GM18511 (cell line): ENCODE results near the gene TCP11.

ENCODE experiments used
- ATAC-seq: cut with Tn5 transposase; IDR thresholded peaks from one replicate; pipeline ENCODE4 v1.9.1; 2021; ENCODE audit warnings: mild to moderate bottlenecking, moderate library complexity; ENCODE audit not compliant: unreplicated experiment

TCP11 gene

DNA sequence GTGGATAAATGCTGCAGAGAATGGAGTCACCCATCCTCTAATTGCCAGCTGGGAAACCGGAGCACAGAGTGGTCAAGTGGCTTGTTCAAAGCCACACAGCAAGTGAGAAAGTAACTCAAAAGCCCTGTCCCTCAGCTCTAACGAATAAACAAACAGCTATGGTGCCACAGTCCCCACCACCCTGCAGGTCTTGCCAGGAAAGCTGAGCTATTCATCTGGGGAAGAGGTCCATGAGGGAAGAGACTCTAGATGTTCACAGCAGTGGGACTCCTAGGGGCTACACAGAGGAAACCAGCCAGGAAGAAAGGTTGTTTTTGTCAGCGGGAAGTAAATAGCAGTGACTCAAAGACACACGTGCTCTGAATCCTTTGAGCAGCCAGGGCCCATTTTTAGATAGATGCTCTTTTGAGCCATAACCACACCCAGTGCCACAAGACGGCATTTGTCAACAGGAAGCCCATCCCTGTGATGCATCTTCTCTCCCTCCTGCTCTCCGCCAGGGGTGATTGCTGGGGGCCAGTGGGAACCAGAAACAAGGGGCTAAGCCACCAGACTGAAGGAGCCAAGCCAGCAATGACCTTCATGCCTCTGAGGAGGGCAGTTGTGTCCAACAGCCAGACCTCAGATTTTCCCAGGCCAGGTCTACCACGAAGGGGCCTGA is 32.4 kb upstream of the TCP11 start:
- no peak for ATAC-seq

DNA sequence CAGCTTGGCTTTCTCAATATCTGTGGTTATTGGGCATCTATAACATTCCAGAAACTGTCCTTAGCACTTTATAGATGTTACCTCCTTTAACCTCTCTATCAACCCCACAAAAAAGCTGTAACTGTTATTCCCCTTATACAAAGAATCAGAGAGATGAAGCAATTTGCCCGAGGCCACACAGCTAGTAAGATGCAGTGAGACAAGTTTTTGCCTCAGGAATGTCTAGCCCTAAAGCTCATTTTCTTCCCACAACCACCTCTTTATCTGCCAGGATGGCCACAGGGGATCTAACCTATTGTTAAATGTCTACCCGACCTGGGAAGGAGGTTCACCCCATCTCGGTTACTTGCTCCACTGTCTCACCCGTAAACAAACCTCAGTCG is 31.9 kb upstream of the TCP11 start:
- no peak for ATAC-seq

DNA sequence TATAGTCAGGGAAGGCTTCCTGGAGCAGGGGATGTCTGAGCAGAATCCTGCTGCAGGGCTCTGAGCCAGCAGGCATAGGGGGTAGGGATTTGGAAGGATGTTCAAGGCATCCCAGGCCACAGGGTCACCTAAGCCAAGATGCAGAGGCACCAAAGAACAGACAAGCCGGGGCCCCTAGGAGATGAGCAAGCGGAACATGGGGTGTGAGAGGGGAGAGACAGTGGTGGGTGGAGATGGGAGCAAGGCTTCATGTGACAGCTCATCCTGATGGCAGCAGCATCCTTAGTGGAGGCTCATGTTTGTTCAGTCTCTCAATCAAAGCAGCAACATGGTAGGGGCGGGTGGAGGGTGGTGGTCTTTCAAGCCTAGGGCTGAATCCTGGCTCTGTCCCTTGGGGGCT is 29.8 kb upstream of the TCP11 start:
- ATAC-seq: no peak

DNA sequence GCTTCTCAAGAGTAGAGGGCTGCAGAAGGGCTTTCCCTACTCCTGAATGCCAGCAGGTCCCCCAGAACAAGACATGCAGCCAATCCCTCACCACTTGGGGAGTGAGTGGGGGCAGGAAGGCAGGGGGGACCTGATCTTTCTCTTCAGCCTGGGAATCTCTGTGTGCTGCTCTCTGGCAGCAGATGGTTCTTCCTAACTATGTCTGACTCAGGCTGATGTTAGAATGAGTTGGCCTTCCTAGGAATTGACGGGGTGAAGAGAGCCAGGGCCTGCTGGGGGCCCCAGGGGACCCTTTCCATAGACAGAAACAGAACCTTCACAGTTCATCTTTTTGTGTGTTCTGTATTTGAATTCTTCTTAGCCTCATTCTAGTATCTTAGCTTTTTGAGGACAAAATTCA is 29.0 kb upstream of the TCP11 start:
- ATAC-seq: no peak

DNA sequence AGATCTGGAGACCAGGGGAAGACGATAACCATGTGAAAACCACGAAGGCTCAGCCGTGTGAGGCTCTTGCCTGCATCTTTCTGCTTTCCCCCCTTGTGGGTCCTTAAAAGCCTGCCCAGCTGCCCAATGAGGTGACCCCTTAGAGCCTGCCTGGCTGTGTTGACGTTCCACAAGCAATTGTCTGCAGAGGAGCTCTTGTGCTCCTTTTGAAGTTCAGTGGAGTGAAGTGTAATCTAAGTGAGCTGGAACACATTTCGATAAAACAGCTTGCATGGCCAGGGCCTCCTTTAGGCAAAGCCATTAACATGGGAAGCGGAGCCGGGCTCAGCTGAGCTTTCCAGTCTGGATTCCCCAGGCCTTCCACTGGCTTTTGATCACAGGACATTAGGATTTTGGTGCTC is 27.3 kb upstream of the TCP11 start:
- no peak for ATAC-seq

DNA sequence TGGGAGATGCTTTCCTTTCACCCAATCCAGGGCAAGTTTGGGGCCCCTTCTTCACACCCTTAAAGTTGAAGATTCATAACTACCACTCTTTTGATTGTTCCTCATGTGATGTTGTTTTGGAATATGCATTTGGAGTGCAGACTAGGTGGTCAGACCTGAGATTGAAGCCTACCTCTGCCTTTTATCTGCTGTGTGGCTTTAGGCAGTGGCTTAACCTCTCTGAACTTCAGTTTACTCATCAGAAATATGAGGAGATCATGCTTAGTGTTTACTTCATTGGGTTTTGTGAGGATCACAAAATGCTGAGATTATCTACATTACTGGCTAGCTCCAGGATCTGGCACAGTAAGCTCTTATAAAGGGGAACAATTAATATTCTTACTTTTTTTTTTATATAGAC is 26.4 kb upstream of the TCP11 start:
- no peak for ATAC-seq

DNA sequence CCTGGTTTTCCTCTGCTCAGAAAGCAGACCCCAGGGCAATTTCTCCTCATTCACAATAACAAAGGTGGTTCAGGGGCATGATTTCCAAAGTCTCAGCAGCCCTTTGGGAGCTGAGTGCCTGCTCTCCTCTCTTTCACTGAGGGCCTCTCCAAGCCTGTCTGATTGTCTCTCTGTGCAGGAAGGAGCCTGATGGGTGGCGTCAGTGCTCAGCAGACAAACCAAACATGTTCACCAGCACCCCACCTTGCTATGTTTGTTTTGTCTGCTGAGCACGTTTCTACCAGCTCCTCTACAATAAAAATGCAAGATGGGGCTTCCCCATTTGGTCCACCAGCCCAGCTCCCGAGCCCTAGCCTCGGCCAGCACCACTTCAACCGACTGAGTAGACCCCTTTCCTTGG is 25.4 kb upstream of the TCP11 start:
- no peak for ATAC-seq

DNA sequence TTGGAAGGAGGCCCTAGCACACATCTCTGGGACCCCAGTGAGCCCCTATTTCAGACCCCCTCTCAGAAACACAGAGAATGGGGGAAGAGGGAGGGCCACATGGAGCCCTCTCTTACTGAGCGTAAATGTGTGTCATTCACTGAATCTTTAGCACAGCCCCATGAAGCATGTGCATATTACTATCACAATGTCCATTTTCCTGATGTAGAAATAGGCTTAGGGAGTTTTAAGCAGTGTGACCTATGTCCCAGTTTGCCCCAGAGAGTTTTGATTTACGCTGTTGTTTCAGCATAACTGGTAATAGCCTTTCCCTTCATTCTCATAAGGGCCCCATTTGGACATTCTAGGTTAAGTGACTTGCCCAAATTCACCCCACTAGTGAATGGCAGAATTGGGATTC is 25.0 kb upstream of the TCP11 start:
- no peak for ATAC-seq

DNA sequence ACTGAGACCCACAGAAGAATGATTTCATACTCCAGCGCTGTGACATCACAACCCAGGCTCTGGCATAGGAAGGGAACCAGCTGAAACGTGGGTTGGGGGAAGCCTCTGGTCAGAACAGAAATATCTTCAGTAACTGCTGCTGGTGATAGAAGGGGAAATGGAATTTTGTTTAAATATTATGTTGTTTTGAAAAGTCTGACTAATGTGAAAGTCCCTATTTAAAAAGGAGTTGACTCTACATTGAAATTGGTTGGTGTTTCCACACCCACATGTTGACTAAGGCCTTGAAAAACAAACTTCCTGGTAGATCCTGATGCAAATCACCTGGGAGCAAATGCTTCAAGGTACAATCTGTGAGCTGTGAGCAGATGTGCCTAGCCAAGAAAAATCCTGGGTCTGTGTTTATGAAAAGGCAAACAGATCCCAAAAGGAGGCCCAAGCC is 24.5 kb upstream of the TCP11 start:
- no peak for ATAC-seq

DNA sequence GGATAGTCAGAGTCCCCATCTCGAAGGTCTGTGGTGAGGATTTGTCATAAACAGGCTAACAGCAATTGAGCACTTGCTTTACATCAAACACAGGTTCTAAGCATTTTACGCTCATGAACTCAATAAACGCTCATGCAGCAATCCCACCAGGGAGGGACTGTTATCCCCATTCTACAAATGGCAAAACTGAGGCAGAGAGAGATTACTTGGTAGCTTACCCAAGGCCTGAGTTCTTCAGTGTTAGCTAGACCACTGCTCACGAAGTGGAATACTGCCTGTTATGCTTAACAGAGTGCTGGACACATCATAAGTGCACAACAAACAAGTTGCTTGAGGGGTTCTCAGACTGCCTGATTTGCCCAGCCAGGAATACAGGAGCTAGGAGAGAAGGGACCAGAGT is 23.7 kb upstream of the TCP11 start:
- no peak for ATAC-seq

DNA sequence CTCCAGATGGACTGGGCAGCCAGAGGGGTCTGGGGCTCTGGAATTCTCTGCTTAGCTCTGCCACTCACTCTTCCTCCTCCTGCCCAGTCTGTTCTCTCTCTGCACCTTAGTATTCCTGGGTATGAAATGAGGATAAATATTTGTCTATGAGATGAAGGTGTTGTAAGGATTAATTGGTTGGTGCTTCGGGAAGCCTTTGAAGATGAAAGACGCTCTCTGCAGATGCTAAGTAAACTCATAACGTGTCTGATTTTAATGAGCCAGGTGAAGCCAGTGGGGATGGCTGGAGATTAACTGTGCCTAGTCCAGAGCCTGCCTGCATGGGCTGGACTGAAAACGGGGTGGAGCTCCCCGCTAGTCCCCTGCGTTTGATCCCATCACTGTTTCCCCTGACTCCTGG is 23.1 kb upstream of the TCP11 start:
- ATAC-seq: no peak

DNA sequence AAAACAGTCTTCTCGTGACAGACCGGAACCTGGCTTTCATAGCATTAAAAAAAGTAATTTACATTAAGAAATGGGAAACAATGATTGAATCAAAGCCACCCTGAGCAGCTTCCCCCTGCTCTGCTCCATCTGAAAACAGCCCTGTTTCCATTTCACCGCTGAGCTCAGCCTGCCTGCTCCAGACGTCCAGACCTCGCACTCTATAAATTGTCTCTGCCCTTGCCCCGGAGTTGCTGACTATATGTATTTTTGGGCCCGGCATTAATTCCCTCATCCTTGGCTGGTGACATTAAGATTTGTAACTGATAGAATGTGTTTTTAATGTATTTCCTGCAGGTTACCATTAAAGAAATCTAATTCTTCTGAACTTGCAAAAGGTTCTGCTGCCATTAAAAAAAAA is 22.7 kb upstream of the TCP11 start:
- no peak for ATAC-seq

DNA sequence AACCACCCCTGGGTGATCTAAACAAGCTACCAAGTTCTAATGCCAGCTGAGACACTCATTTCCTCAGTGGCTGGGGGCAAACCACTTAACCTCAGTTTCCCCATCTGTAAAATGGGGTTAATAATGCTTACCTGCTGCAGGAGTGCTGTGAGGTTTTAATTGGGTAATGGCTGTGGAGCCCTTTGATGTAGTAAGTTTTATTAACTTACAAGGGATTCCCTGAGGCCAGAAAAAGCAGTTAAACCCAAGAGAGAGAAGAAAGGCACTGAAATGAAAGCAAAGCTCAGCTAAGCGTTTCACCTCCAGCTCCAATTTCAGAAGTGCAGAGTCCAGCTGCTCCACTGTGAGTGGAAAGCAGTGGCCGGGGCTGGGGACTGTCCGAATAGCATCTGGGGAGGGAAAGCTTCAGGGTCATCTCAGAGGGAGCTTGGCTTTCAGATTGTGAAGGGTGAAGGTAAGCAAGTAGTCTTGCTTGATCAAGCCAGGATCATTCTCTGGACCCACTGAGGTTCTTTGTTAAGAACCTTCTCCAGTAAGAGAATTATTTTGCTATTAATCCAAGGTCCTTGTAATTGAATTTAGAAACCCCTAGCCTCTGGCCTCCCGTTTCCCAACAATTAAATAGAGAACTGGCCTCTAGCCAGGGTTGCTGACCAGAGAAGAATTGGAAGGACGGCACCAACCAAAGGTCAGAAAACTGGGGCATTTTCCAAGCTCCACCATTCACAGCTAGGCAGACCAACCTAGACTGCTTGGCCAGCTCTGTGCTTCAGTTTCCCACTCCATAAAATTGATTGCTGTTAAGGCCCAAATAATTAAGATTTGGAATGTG is 20.9 kb upstream of the TCP11 start:
- ATAC-seq: no peak

DNA sequence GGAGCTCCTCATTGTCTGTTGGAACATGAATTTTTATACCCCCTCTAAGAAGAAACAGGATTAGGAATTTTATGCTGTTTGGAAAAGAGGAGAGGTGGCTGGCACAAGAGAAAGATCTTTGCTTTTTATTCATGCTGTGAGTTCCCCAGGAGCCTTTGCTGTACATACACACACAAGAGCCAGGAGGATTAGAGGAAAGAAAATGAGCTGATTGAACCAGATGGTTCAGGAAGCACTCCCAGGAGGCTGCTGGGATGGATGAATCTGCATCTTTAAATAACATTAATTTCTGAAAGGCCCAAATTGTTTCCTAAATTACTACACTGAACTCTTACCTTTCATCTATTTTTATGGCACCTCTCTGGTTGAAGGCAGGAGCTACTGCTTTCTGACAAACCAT is 20.1 kb upstream of the TCP11 start:
- no peak for ATAC-seq

DNA sequence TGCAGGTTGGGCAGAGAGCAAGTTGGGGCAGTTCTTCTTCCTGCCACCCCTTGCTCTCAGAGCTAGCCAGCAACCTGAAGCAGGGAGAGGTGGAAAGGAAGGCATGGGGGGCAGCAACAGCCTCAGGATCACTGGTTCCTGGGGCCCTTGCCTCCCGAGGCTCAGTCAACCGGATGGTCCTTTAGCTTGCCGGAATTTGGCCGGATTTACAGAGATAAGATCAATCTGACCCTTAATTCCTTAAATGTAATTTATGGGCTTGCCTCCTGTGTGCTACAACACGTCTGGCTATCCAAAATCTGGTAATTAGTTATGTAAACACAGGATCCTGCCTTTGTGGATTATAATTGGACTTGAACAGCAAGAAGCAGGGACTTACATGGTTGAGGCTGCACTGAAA is 19.5 kb upstream of the TCP11 start:
- no peak for ATAC-seq

DNA sequence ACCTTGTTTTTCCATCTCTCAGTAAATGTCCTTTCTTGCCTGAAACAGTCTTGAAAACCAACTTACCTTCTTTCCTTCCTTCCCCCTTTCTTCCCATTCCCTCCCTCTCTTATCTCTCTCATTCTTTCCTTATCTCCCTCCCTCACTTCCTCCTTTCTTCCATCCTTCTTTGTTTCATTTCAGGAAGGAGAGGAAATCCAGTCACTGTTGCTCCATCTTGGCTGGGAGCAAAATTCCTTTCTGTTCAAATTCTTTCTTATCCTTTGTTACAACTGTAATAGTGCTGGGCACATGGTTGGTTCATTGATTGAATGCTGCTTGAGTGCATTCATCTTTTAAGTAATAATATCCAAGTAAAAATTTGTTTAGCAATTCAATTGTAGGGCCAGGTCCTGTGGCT is 17.4 kb upstream of the TCP11 start:
- no peak for ATAC-seq

DNA sequence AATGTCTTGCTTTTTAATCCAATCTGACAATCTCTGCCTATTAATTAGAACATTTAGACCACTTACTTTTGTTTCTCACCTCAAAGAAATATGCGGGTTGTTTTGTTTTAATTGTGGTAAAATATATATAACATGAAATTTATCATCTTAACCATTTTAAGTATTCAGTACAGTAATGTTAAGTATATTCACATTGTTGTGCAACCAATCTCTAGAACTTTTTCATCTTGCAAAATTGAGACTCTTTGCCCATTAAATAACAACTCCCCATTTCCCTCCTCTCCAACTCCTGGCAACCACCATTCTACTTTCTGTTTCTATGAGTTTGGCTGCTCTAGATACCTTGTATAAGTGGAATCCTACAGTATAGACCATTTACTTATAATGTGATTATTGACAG is 13.8 kb upstream of the TCP11 start:
- ATAC-seq: no peak

DNA sequence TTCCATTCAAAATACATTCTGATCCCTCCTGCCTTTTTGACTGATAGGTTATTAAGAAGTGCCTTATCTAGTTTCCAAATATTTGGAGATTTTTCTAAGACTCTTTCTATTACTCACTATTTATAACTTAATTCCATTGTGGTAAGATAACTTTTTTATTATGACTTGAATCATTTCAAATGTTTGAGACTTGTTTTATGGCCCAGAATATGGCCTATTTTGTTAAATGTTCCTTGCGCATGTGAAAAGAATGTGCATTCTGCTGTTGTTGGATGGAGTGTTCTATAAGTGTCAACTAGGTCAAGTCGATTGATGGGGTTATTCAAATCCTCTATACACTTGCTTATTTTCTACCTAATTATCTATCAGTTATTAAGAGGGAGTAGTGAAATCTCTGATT is 13.1 kb upstream of the TCP11 start:
- no peak for ATAC-seq

DNA sequence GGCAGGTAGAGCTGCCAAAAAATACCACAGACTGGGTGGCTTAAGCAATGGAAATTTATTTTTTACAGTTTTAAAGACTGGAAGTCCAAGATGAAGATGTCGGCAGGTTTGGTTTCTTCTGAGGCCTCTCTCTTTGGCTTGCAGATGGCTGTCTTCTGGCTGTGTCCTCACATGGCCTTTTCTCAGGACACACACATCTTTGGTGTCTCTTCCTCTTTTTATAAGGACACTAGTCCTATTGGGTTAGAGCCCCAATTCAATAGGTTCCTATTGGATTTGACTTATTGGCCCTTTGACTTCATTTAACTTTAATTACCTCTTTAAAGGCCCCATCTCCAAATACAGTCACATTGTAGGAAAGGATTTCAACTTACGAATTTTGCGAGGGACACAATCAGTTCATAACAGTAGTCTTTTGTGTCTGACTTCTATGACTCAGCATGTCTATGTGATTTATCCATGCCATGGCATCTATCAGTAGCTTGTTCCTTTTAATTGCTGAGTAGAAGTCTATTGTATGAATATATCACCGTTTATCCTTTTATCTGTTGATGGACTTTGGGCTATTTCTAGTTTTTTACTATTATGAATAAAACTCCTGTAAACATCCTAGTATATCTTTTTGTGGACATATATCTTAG is 11.0 kb upstream of the TCP11 start:
- ATAC-seq: no peak

DNA sequence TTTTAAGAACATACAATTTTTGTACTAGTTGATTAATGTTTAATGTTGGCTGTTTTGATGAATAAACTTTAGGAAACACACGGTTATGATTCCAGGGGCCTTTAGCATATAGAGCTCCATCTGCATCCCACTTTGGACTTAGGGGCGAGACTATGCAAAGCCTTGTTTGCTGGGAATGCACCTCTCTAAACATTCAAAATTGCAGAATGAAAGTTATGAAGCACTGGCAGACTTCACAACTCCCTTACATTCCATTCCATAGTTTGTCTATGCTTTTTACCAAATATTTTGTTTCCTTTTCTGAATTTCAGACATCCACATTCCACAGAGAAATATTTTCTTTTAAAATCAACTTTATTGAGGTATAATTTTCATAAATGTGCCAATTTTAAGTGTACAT is 10.3 kb upstream of the TCP11 start:
- no peak for ATAC-seq

DNA sequence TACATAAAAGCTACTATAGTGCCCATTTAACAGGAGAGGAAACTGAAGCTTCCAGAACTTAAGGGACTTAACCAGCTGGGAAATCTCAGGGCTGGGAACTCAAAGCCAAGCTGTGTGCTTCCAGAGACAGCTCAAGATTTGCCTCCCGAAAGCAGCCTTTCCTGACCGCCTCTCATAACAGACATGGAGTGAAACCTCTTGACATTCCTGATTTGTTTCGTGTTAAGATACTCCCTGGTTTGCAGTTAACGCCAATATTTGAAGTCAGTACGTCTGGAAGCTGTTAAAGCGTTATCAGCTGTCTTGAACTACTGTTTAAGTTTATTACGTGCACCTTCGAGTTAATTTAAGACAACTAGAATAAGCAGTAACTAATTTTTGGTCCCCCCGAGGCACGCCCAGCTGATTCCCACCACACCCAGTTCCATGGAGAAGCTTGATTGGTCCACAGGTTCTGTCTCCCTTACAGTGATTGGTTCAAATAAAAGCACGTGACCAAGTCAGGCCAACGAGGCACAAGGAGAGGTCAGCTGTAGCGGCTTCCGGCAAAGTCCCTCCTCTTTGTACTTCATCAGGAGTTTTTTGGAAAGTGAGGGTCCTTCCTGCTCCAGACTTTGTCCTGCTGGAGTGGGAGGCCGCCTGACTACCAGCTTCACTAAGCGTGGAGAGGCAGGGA is 8.9 kb upstream of the TCP11 start:
- ATAC-seq: no peak
